HTR-8/SVneo (cell line): ENCODE measurements around the gene TTLL11.

Experiments used
- DNase-seq: peaks from one replicate; pipeline ENCODE4 v3.0.0; 2011; ENCODE audit warnings: low spot score, mixed read lengths; ENCODE audit not compliant: insufficient read length
- FAIRE-seq: peaks from 2 replicates; lab custom pipeline; 2011; peaks lifted over from hg19 to GRCh38; lab: Jason Lieb, UNC

The TTLL11 gene

GRCh38 chr9:122113574-122113973, 20.5 kb upstream of the TTLL11 start:
- FAIRE-seq (no peak), DNase-seq (no peak)

- DNase-seq (no peak), FAIRE-seq (no peak)
These were observed 19.1 kb upstream of the TTLL11 start for GRCh38 chr9:122112238-122112637.

- FAIRE-seq (no peak), DNase-seq (no peak)
These were observed 18.4 kb upstream of the TTLL11 start for GRCh38 chr9:122111413-122112085.

GRCh38 chr9:122110100-122110833, 17.2 kb upstream of the TTLL11 start:
- FAIRE-seq: no peak
- DNase-seq: no peak

GRCh38 chr9:122109035-122109813, 16.1 kb upstream of the TTLL11 start:
- DNase-seq (no peak), FAIRE-seq (no peak)

- FAIRE-seq: no peak
- DNase-seq: no peak
These were observed 14.2 kb upstream of the TTLL11 start for GRCh38 chr9:122107291-122107805.

GRCh38 chr9:122106576-122106975, 13.5 kb upstream of the TTLL11 start:
- no peak for FAIRE-seq
- DNase-seq: no peak

GRCh38 chr9:122103985-122104384, 10.9 kb upstream of the TTLL11 start:
- no peak for DNase-seq
- no peak for FAIRE-seq

- no peak for DNase-seq
- no peak for FAIRE-seq
These were observed 9.0 kb upstream of the TTLL11 start for GRCh38 chr9:122102156-122102555.

GRCh38 chr9:122100756-122101155, 7.6 kb upstream of the TTLL11 start:
- no peak for DNase-seq
- FAIRE-seq: no peak

GRCh38 chr9:122099271-122099869, 6.3 kb upstream of the TTLL11 start:
- FAIRE-seq (no peak), DNase-seq (peak; percentile 52)

- DNase-seq (no peak), FAIRE-seq (no peak)
These were observed 4.7 kb upstream of the TTLL11 start for GRCh38 chr9:122097679-122098315.

GRCh38 chr9:122096620-122097415, 3.7 kb upstream of the TTLL11 start:
- no peak for DNase-seq
- no peak for FAIRE-seq

GRCh38 chr9:122095010-122095767, 2.1 kb upstream of the TTLL11 start:
- DNase-seq (peak; percentile 40), FAIRE-seq (no peak)

GRCh38 chr9:122091682-122092592, 1.2 kb downstream of the TTLL11 start:
- DNase-seq: no peak
- FAIRE-seq: no peak

- DNase-seq (no peak), FAIRE-seq (no peak)
These were observed 2.1 kb downstream of the TTLL11 start for GRCh38 chr9:122090981-122091380.

- DNase-seq: no peak
- no peak for FAIRE-seq
These were observed 2.7 kb downstream of the TTLL11 start for GRCh38 chr9:122090287-122090883.
